GM21367 (cell line): ENCODE measurements around the gene PSMD13.

Source experiments
- ATAC-seq: cut with Tn5 transposase; IDR thresholded peaks from one replicate; pipeline ENCODE4 v1.9.1; 2021; ENCODE audit not compliant: unreplicated experiment

PSMD13 gene

GRCh38 chr11:203945-204586 lies 32.7 kb upstream of the PSMD13 start:
- ATAC-seq, result no peak

GRCh38 chr11:204587-205109 lies 32.1 kb upstream of the PSMD13 start:
- ATAC-seq, result no peak

DNA sequence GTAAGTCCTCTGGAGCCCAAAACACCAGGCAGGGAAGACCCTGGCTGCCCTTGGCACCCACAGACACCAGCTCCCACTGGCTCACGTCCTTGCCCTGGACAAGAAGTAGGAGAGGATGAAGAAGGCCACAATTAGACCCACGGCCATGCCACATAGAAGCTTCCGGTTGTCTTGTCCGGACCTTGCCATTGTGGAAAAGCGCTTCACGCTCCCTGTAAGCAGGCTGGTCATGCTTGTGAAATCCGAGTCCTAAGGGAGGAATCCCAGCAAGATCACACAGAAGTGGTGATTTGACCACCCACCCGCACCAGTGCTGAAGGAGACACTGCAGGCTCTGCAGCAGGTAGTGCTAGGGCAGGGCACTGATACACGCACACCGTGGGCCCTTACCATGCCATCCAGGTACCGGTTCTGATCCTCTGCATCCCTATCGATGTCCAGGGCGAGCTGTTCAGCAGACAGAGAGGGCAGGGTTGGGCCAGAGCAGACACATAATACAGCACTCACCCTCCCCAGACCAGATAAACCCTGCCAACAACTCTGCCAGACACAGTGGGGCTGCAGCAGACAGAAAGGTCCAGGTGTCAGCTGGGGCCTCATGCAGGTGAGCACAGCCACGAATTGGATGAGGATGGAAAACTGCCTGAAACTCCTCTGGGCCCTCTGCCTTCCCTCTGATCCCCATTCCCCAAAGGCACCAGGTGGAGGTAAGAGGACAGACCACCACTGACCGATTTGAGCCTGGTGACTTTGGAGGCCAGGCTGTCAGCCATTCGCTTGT lies 31.4 kb upstream of the PSMD13 start:
- ATAC-seq, result no peak

DNA sequence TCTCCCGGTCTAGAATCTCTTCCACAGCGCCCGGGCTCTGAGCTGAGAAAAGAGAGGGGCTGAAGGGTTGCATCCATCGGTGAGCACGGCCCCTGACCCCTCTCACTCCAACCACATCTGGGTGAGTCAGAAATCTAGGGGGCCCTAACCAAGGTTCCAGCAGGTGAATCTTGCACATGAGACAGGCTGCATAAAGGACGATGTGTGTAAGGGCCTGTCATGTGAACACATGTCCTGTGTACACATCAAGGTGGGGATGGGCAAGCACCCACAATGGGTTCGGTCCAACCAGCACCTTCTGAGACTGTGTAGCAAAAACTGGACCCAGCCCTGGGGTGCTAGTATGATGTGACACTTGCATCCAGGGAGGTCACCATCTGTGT lies 30.8 kb upstream of the PSMD13 start:
- ATAC-seq, result no peak

- peak; percentile 2 for ATAC-seq
These were observed 30.1 kb upstream of the PSMD13 start for GRCh38 chr11:206526-207207.

DNA sequence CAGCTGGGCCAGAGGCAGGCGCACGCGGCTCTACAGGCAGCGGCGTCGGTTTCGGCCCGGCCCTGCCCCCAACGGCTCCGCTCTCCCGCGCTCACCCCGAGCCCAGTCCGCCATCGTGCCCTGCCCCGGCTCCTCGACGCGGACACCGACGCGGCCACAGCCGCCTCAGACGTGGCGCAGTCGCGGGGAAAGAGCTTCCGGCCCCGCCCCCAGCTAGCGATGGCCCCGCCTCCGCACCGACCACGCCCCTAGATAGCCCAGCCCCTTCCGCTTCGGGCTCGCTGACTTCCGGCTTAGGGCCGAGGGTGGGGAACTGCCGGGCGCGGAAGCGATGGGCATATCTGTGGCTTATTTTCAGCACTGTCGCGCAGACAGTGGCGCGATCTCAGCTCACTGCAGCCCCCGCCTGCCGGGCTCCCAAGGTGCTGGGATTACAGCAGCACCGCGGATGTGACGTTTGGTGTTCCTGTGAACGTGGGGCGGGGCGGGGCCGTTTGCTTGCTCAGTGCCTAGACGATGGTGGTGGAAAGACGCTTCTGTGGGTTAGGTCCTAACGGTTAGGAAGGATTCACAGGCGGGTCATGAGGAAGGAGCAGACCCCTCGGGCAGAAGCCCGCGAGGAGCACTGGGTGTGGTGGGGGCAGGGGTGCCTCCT lies 29.4 kb upstream of the PSMD13 start, which contains the start of the genes BET1L and RIC8A:
Gene BET1L, minus strand, starts transcription at position 192 of the 655 bp plus-strand sequence. Its CDS starts 78 bp downstream, at position 114.
Gene RIC8A, plus strand, starts transcription at position 501 of the 655 bp plus-strand sequence. CDS start 1,147 bp downstream, outside the sequence.
- peak; percentile 63 for ATAC-seq

GRCh38 chr11:207863-208180 lies 29.0 kb upstream of the PSMD13 start:
- ATAC-seq, result no peak

DNA sequence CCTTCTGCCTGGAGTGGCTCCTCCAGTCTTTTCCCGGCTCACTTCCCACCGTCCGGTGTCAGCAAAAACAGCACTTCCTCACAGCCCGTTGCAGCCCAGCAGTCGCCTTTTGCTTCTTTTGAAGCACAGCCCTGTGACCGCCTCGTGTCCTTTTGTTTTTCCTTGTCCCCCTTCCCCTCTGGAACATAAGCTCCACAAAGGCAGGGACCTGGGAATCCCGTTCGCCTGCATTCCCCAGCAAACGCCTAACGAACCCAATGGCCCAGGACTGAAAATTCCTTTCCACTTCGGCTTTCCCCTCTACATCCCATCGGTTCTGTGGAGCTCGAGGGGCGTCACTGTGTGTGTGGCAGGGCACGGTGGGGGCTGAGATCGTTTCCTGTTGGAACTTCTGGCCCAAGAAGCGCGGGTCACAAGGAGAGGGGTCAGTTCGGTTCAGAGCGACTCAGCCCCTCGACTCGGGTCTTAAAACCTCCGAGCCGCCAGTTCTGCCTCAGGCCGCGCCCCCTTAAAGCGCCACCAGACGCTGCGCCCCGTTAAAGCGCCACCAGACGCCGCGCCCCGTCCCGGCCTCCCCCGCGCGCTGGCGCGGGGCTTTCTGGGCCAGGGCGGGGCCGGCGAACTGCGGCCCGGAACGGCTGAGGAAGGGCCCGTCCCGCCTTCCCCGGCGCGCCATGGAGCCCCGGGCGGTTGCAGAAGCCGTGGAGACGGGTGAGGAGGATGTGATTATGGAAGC lies 28.4 kb upstream of the PSMD13 start:
- ATAC-seq, result peak; percentile 34

- no peak for ATAC-seq
These were observed 27.9 kb upstream of the PSMD13 start for GRCh38 chr11:208917-209260.

- no peak for ATAC-seq
These were observed 27.3 kb upstream of the PSMD13 start for GRCh38 chr11:209275-210121.

DNA sequence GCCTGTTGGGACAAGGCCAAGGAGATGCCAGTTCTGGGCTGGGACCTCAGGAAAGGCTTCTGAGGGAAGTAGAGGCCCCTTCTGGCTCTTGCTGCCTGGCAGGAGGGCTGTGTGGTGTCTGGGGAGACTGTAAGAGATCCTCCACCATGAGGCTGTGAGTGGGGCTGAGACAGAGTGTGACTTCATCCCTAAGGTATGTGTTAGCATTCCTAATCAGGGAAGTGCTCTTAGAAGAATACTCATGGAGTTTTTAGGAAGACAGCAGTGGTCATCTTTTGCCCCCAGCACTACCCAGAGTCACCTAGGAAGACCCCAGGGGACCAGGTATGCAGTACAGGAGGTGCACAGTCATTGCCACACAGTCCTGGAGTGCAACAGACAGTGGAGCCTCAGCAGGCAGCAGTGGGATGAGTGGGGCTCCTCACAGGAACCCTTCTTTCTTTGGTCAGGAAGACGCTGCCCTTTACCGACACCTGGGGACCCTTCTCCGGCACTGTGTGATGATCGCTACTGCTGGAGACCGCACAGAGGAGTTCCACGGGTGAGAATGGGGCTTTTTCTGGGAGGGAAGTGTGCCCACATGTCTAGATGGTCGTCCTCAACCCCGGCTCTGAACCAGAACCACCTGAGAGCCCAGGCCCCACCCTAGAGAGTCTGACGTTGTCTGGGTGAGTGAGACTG lies 26.5 kb upstream of the PSMD13 start:
- no peak for ATAC-seq

DNA sequence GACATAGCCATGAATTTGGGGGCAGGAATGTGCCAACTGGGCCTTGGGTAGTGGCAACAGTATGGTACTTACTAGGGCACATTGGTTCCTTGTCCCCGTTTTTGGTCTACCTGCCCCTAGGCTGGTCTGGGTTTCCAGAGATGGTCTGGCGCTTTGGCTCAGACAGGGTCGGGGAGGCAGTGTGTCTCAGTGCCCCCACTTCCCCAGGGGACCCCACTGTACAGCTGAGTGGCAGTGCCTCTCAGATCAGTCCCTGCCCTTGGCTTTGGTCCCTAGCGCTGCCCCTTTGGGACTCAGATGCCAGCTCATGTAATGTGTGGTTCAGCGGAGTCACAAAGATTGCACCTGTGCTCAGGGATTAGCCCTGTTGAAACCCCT lies 26.0 kb upstream of the PSMD13 start:
- ATAC-seq, result no peak

DNA sequence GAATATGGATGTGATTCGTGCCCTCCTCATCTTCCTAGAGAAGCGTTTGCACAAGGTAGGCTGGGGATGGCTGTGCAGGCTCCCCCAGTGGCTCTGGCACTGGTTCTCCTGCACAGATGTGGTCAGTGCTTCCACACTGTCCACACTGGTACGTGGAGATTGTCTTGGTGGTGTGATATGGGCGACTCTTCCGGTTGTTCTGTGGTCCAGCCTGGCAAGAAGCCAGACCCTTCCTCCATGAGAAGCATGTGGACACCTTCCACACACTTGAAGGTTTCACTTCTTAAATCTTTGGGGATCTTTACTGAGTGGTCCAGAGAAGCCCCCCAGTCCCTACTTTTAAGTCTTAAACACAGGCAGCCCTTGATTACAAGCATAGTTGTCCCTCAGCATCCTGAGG lies 25.5 kb upstream of the PSMD13 start:
- ATAC-seq, result no peak

DNA sequence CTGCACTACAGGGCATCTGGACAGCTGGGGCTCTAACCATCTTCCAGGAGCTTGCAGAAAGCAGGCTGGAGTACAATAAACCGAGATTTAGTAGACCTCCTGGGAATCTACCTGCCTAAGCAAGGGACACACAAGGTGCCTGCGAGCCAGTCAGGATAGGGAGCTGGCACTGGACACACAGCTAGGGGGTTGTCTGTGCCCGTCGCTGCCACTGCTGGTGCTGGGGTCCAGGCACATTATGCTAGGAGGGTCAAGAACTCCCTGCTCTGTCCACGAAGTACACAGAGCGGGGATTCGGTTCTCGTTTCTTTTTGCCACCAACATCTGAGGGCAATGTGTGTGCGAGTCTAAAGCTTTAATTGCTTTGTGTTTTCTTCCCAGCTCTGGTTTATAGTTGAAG lies 25.0 kb upstream of the PSMD13 start:
- no peak for ATAC-seq

- ATAC-seq, result no peak
These were observed 24.4 kb upstream of the PSMD13 start for GRCh38 chr11:212150-213100.

- no peak for ATAC-seq
These were observed 23.7 kb upstream of the PSMD13 start for GRCh38 chr11:213111-213510.

DNA sequence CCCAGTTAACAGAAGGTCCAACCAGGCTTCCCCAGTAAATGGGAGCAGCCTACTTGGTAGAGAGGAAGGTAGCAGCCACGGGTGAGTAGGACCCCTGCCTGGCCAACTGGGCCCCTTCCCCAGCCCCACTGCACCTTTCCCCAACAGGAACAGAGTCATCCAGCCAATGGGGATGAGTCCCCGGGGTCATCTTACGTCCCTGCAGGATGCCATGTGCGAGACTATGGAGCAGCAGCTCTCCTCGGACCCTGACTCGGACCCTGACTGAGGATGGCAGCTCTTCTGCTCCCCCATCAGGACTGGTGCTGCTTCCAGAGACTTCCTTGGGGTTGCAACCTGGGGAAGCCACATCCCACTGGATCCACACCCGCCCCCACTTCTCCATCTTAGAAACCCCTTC lies 22.7 kb upstream of the PSMD13 start:
- no peak for ATAC-seq

DNA sequence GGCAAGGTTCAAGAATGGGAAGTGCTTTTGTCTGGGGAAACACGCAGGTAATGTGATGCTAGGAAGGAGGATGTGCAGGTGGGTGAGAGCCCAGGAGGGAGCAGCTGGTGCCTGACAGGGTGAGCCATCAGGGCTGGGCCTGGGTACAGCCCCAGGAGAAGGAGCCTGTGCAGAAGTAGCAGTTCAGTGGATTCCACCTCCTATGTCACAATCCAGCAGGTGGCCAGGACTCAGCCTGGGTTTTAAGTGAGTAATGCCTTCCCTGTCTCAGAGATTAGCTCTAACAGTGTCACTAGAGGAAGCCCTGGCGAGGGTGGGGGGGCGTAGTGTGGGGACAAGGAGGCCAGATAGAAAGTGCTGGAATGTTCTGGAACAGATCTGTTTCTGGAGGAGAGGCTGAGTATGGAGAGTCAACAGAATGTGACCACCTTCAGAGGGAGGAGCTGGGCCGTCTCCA lies 21.2 kb upstream of the PSMD13 start:
- ATAC-seq, result no peak
